ENCODE data around the gene PIGQ. TPM values are rescaled to one million over a fixed set of nuclear protein-coding genes. Genes with fewer than 3 reads are reported as not detected.

PIGQ gene
- total and polyA plus RNA-seq, 2 of the 4 experiments (the other 2 are of a cell fraction), result 5.9 to 36.8 TPM

- Histone ChIP-seq H2BK120ac (ENCODE audit: low read depth, low read length) (no peak overlapping the region), H3K14ac (replicated peaks; ENCODE audit: low read depth, low read length) (no peak overlapping the region), H3K4me1 (ENCODE audit: control insufficient read depth, insufficient read depth, low read length) (no peaks in the 10 kb centered on the region), H3K18ac (ENCODE audit: low read depth, low read length) (no peak overlapping the region), H3K23ac (ENCODE audit: low read depth, low read length) (no peak overlapping the region), H3K4me3 (ENCODE audit: insufficient read depth, low read depth, low read length) (no peak overlapping the region), H3K9me1 (ENCODE audit: insufficient read depth, low read length) (peaks cover 3% of the 10 kb centered on the region; the same call in 1 of the 2 replicates), H2BK15ac (ENCODE audit: low read depth, low read length) (no peak overlapping the region), H4K5ac (ENCODE audit: low read depth, low read length) (no peak overlapping the region), H3K4ac (ENCODE audit: low read depth, low read length) (no peak overlapping the region), H2BK5ac (ENCODE audit: low read depth, low read length, poor library complexity, severe bottlenecking) (no peak overlapping the region), H3K27me3 (ENCODE audit: control insufficient read depth, insufficient read depth, low read length) (no peaks in the 10 kb centered on the region), H2AFZ (replicated peaks; ENCODE audit: low read length, poor library complexity) (no peak overlapping the region), H2AK5ac (ENCODE audit: low read depth, low read length) (no peak overlapping the region), H3K56ac (ENCODE audit: extremely low read depth, insufficient read depth, low read length) (no peak overlapping the region), H4K91ac (ENCODE audit: insufficient read depth, low read depth, low read length) (no peak overlapping the region), H3K36me3 (ENCODE audit: control insufficient read depth, insufficient read depth, low read length) (no peaks in the 10 kb centered on the region), H2BK20ac (ENCODE audit: low read depth, low read length) (no peak overlapping the region), H4K8ac (ENCODE audit: low read depth in 2 of 2, low read length in 2 of 2) (no peak overlapping the region), H3K79me1 (ENCODE audit: low read depth in 1 of 2, low read length in 2 of 2) (peaks cover 12 to 37% of the 10 kb centered on the region in 2 experiments), H3K9me3 (ENCODE audit: control insufficient read depth, insufficient read depth, low read length) (no peaks in the 10 kb centered on the region; the same call in 1 of the 2 replicates), H2AK9ac (replicated peaks; ENCODE audit: low read depth, low read length, poor library complexity) (no peak overlapping the region), H3K4me2 (ENCODE audit: low read depth, low read length) (no peak overlapping the region), H3K27ac (ENCODE audit: insufficient read depth, low read length) (no peak overlapping the region), H4K20me1 (ENCODE audit: insufficient read depth, low read length) (peaks cover 17% of the 10 kb centered on the region), H3K9ac (ENCODE audit: low read depth, low read length) (no peak overlapping the region)
- no peak for ATAC-seq (ENCODE audit: low read depth)
- POLR2A ChIA-PET (ENCODE audit: unreplicated experiment), result no interaction called here
- dilution Hi-C loops (cut with HindIII; ENCODE audit: low sequenced_read_pairs, unreplicated experiment), result no loop called here
- in situ Hi-C loops (cut with MboI; ENCODE audit: low sequenced_read_pairs), result no loop called here
- no peak for DNase-seq
- intact Hi-C loops (cut with micrococcal nuclease), result no loop called here
- CTCF ChIA-PET, result no interaction called here
- 40% methylated on average over 1 of the region's 10 CpGs; no CpG with 5 or more reads in 1 of the 2 experiments for WGBS, 2 experiments (ENCODE audit: extremely low coverage in 2 of 2, insufficient read length in 1 of 2)
- BruUV-seq (replicated peaks), result no TSS peak
- TF ChIP-seq, protein P1, sequence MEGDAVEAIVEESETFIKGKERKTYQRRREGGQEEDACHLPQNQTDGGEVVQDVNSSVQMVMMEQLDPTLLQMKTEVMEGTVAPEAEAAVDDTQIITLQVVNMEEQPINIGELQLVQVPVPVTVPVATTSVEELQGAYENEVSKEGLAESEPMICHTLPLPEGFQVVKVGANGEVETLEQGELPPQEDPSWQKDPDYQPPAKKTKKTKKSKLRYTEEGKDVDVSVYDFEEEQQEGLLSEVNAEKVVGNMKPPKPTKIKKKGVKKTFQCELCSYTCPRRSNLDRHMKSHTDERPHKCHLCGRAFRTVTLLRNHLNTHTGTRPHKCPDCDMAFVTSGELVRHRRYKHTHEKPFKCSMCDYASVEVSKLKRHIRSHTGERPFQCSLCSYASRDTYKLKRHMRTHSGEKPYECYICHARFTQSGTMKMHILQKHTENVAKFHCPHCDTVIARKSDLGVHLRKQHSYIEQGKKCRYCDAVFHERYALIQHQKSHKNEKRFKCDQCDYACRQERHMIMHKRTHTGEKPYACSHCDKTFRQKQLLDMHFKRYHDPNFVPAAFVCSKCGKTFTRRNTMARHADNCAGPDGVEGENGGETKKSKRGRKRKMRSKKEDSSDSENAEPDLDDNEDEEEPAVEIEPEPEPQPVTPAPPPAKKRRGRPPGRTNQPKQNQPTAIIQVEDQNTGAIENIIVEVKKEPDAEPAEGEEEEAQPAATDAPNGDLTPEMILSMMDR (conservative IDR thresholded peaks at IDR 0.05; ENCODE audit: low read depth, low read length), result no peak
- TF ChIP-seq MXI1 (IDR thresholded peaks at IDR 0.05; ENCODE audit: borderline replicate concordance, low read depth, low read length) (no peak), USF2 (IDR thresholded peaks at IDR 0.05; ENCODE audit: low read depth, low read length) (no peak), BHLHE40 (IDR thresholded peaks at IDR 0.05; ENCODE audit: low read depth, low read length) (no peak), MAFK (IDR thresholded peaks at IDR 0.05; ENCODE audit: low read depth, low read length) (no peak), RCOR1 (IDR thresholded peaks at IDR 0.05; ENCODE audit: insufficient replicate concordance, low read length) (no peak), CEBPB (IDR thresholded peaks at IDR 0.05; ENCODE audit: low read depth, low read length) (no peak), ELK1 (IDR thresholded peaks at IDR 0.05; ENCODE audit: borderline replicate concordance, low read depth, low read length) (no peak), RFX5 (IDR thresholded peaks at IDR 0.05; ENCODE audit: low read depth, low read length) (no peak), CHD1 (IDR thresholded peaks at IDR 0.05; ENCODE audit: low read depth, low read length) (no peak), POLR2A (IDR thresholded peaks at IDR 0.05; ENCODE audit: low read depth, low read length) (no peak), RAD21 (IDR thresholded peaks at IDR 0.05; ENCODE audit: low read length) (no peak), NFE2L2 (IDR thresholded peaks at IDR 0.05; ENCODE audit: low read depth, low read length) (no peak), SMC3 (IDR thresholded peaks at IDR 0.05; ENCODE audit: low read depth, low read length) (no peak), FOS (IDR thresholded peaks at IDR 0.05; ENCODE audit: low read depth, low read length) (no peak), MAZ (IDR thresholded peaks at IDR 0.05; ENCODE audit: borderline replicate concordance, low read depth, low read length) (no peak)
These were observed 38.3 kb downstream of the PIGQ start for GRCh38 chr16:608019-608418.

Data from IMR-90 (cell line).